HG03575 (cell line): ENCODE data around the gene GPATCH11.

ENCODE experiments used
- ATAC-seq: cut with Tn5 transposase; IDR thresholded peaks from one replicate; pipeline ENCODE4 v1.9.1; 2021; ENCODE audit not compliant: unreplicated experiment, insufficient number of reproducible peaks, low FRiP score; ENCODE audit errors: extremely low read depth

Gene GPATCH11

GRCh38 chr2:37083873-37084794, at the start of gene GPATCH11, which contains the start of gene HEATR5B:
TSS of gene GPATCH11 (plus strand) at chr2:37084518. CDS start at chr2:37088382, 3,864 bp downstream.
TSS of gene HEATR5B (minus strand) at chr2:37084372. CDS start at chr2:37083414, 958 bp downstream.
- peak; percentile 43 for ATAC-seq

- no peak for ATAC-seq
Observed at GRCh38 chr2:37037771-37038170, 46.5 kb upstream of the GPATCH11 start.

- ATAC-seq, result no peak
Observed at GRCh38 chr2:37039580-37039979, 44.7 kb upstream of the GPATCH11 start.

- no peak for ATAC-seq
Observed at GRCh38 chr2:37052600-37053332, 31.6 kb upstream of the GPATCH11 start.

- no peak for ATAC-seq
Observed at GRCh38 chr2:37059841-37060240, 24.5 kb upstream of the GPATCH11 start.

- no peak for ATAC-seq
Observed at GRCh38 chr2:37060446-37060845, 23.9 kb upstream of the GPATCH11 start.

- no peak for ATAC-seq
Observed at GRCh38 chr2:37061013-37061711, 23.2 kb upstream of the GPATCH11 start.

- ATAC-seq, result no peak
Observed at GRCh38 chr2:37061776-37062175, 22.5 kb upstream of the GPATCH11 start.

GRCh38 chr2:37068686-37069085, 15.6 kb upstream of the GPATCH11 start:
- ATAC-seq, result no peak

GRCh38 chr2:37070931-37071330, 13.4 kb upstream of the GPATCH11 start:
- no peak for ATAC-seq

- ATAC-seq, result no peak
Observed at GRCh38 chr2:37080266-37080665, 4.1 kb upstream of the GPATCH11 start.

- ATAC-seq, result no peak
Observed at GRCh38 chr2:37080689-37081088, 3.6 kb upstream of the GPATCH11 start.

- no peak for ATAC-seq
Observed at GRCh38 chr2:37084797-37085196, 479 bp downstream of the GPATCH11 start.

- no peak for ATAC-seq
Observed at GRCh38 chr2:37085731-37086147, 1.4 kb downstream of the GPATCH11 start.

- ATAC-seq, result peak; percentile 72
Observed at GRCh38 chr2:37090019-37090477, 5.7 kb downstream of the GPATCH11 start.

- peak; percentile 36 for ATAC-seq
Observed at GRCh38 chr2:37091873-37092272, 7.6 kb downstream of the GPATCH11 start.

GRCh38 chr2:37096568-37096967, 12.2 kb downstream of the GPATCH11 start:
- ATAC-seq, result no peak

GRCh38 chr2:37098416-37099118, 14.2 kb downstream of the GPATCH11 start:
- no peak for ATAC-seq

- ATAC-seq, result no peak
Observed at GRCh38 chr2:37100054-37100453, 15.7 kb downstream of the GPATCH11 start.
